Measurements from ENCODE around the gene STX10. TPM values are rescaled to one million over a fixed set of nuclear protein-coding genes. Genes with fewer than 3 reads are reported as not detected.

STX10 gene
- total and polyA plus RNA-seq, 2 experiments from 2014 or later: 66.5 to 82.2 TPM

DNA sequence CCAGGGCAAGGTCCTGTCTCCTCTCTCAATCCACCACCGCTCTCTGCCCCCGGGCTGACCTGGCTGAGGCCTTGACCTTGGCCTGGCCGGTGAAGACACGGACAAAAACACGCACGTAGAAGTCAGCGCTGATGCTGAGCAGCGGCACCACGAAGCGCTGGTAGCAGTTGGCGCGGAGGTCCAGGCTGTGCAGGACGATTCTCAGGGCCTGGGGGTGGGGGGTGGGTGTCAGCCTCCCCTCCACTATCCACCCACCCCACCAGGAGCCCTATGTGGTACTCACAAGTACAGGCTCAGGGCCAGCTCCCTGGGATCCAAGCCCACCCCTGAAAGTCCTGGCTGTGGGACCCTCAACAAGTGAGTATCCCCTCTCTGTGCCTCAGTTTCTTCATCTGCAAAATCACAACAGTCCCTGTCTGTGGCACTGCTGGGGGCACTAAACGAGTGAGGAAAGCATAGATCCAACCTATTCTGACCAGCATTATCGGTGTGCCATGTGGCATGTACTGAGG, 40.0 kb downstream of the STX10 start:
- TF ChIP-seq EZH2 (IDR thresholded peaks at IDR 0.05; ENCODE audit: borderline replicate concordance) (no peak), EZH2phosphoT487 (IDR thresholded peaks at IDR 0.05; ENCODE audit: low read depth, severe bottlenecking, unreplicated experiment) (no peak)
- TF ChIP-seq, protein P1, sequence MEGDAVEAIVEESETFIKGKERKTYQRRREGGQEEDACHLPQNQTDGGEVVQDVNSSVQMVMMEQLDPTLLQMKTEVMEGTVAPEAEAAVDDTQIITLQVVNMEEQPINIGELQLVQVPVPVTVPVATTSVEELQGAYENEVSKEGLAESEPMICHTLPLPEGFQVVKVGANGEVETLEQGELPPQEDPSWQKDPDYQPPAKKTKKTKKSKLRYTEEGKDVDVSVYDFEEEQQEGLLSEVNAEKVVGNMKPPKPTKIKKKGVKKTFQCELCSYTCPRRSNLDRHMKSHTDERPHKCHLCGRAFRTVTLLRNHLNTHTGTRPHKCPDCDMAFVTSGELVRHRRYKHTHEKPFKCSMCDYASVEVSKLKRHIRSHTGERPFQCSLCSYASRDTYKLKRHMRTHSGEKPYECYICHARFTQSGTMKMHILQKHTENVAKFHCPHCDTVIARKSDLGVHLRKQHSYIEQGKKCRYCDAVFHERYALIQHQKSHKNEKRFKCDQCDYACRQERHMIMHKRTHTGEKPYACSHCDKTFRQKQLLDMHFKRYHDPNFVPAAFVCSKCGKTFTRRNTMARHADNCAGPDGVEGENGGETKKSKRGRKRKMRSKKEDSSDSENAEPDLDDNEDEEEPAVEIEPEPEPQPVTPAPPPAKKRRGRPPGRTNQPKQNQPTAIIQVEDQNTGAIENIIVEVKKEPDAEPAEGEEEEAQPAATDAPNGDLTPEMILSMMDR (IDR thresholded peaks at IDR 0.05; ENCODE audit: poor library complexity): no peak
- Histone ChIP-seq H4K20me1 (ENCODE audit: insufficient read depth, poor library complexity, severe bottlenecking) (no peaks in the 10 kb centered on the region), H3K27me3 (no peaks in the 10 kb centered on the region), H3K9me2 (replicated peaks; ENCODE audit: insufficient read depth) (no peaks in the 10 kb centered on the region), H3K9me3 (ENCODE audit: low read depth) (no peaks in the 10 kb centered on the region), H3K36me3 (replicated peaks; ENCODE audit: insufficient read depth, low read depth) (no peaks in the 10 kb centered on the region), H3K4me3 (no peak overlapping the region), H3K4me2 (no peak overlapping the region), H3K79me2 (peaks cover 5% of the 10 kb centered on the region), H3K27ac (no peak overlapping the region), H2AFZ (no peak overlapping the region), H3K4me1 (ENCODE audit: insufficient read depth) (no peaks in the 10 kb centered on the region)
- no peak for DNase-seq (ENCODE audit: low spot score)
- 99% methylated on average over 10 of the region's 15 CpGs for WGBS (ENCODE audit: low lambda C conversion rate, missing lambda C conversion rate)

- no peak for DNase-seq (ENCODE audit: low spot score)
- Histone ChIP-seq H3K9me3 (ENCODE audit: low read depth) (no peaks in the 10 kb centered on the region), H3K79me2 (no peaks in the 10 kb centered on the region), H3K36me3 (replicated peaks; ENCODE audit: insufficient read depth, low read depth) (no peaks in the 10 kb centered on the region), H3K4me3 (no peak overlapping the region), H3K4me2 (no peak overlapping the region), H3K27me3 (no peaks in the 10 kb centered on the region), H3K9me2 (replicated peaks; ENCODE audit: insufficient read depth) (no peaks in the 10 kb centered on the region), H2AFZ (no peak overlapping the region), H3K4me1 (ENCODE audit: insufficient read depth) (no peaks in the 10 kb centered on the region), H4K20me1 (ENCODE audit: insufficient read depth, poor library complexity, severe bottlenecking) (no peaks in the 10 kb centered on the region), H3K27ac (no peak overlapping the region)
- TF ChIP-seq EZH2 (IDR thresholded peaks at IDR 0.05; ENCODE audit: borderline replicate concordance) (no peak), EZH2phosphoT487 (IDR thresholded peaks at IDR 0.05; ENCODE audit: low read depth, severe bottlenecking, unreplicated experiment) (no peak)
- TF ChIP-seq, protein P1 (IDR thresholded peaks at IDR 0.05; ENCODE audit: poor library complexity): no peak
- 98% methylated on average over 30 of the region's 30 CpGs for WGBS (ENCODE audit: low lambda C conversion rate, missing lambda C conversion rate)
Measured at GRCh38 chr19:13109361-13110098, 40.6 kb downstream of the STX10 start.

DNA sequence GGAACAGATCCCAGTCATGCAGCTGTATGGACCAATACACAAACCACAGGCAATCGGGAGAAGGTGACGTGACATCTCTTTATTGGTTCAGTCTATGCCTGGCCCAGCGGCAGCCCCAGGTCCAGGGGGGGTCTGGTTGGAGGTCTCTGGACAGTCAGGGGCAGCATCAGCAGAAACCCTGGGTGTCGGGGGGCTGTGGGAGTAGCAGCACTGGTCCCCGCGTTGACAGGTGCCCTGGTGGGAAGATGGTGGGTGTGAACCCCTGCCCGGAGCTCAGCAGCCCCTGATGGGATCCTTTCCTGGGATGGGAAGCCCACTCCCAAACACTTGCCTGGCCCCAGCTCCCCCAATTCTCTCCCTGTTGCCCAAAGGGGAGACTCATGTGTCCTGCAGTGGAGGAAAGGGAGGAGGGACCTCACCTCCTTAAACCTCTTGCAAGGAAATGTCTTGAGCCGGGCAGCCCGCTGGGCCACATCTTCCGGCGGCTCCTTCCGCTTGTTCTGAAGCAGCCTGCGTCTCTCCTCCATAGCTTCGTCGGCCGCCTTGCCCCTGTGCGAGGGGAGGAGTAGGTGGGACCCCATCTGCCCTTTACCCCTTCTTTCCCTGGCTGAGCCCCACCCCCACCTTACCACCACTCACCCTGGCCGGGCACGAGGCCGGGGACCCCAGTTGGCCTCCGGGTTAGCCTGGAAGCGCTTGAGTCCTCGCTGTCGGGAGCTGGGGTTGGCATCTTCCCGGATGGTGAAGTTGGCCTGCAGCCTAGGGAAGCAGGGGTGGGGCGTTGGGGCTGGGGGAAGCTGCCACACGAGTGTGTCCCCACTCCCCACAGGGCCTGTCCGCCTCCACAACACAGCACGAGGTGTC, 45.1 kb downstream of the STX10 start:
- H3K4me1 ChIP-seq (ENCODE audit: insufficient read depth): peaks cover 12% of the 10 kb centered on the region
- no peaks in the 10 kb centered on the region for H4K20me1 ChIP-seq (ENCODE audit: insufficient read depth, poor library complexity, severe bottlenecking)
- no peak overlapping the region for H3K27ac ChIP-seq
- no peaks in the 10 kb centered on the region for H3K36me3 ChIP-seq (replicated peaks; ENCODE audit: insufficient read depth, low read depth)
- no peak for DNase-seq (ENCODE audit: low spot score)
- H3K79me2 ChIP-seq: no peaks in the 10 kb centered on the region
- WGBS (ENCODE audit: low lambda C conversion rate, missing lambda C conversion rate): 93% methylated on average over 22 of the region's 29 CpGs
- TF ChIP-seq EZH2phosphoT487 (IDR thresholded peaks at IDR 0.05; ENCODE audit: low read depth, severe bottlenecking, unreplicated experiment) (no peak), EZH2 (IDR thresholded peaks at IDR 0.05; ENCODE audit: borderline replicate concordance) (no peak)
- TF ChIP-seq, protein P1 (IDR thresholded peaks at IDR 0.05; ENCODE audit: poor library complexity): no peak
- H2AFZ ChIP-seq: no peak overlapping the region
- no peaks in the 10 kb centered on the region for H3K9me2 ChIP-seq (replicated peaks; ENCODE audit: insufficient read depth)
- H3K9me3 ChIP-seq (ENCODE audit: low read depth): no peaks in the 10 kb centered on the region
- H3K27me3 ChIP-seq: peaks cover 4% of the 10 kb centered on the region
- no peak overlapping the region for H3K4me3 ChIP-seq
- H3K4me2 ChIP-seq: no peak overlapping the region

Data from hepatocyte (in vitro differentiated cells).